Activated naive CD8-positive, alpha-beta T cell treated with anti-CD3 and anti-CD28 coated beads, Interleukin-2, amount 10 ng/mL, durations not matched to agents 7 days and 5 days (primary cell): ENCODE measurements around the gene NFE2L1. TPM values are rescaled to one million over a fixed set of nuclear protein-coding genes. Genes with fewer than 3 reads are reported as not detected.
A peak's percentile ranks its signal among the peaks of the same experiment; 100 is the strongest.

Source experiments
- ATAC-seq: fragments of 150-1000 bp; cut with Tn5 transposase; one replicate; pipeline ENCODE4 v1.10.0; 2021; ENCODE audit warnings: low read depth, moderate library complexity
- POLR2A ChIA-PET: fragments of 350-600 bp; sonication (Branson Sonifier 250); formaldehyde crosslinking; loops from one replicate; lab custom pipeline; 2021; ENCODE audit warnings: antibody characterized with exemption; lab: Charles Lee
- DNase-seq: peaks from one replicate; pipeline ENCODE4 v3.0.0; 2021
- H3K27ac Mint-ChIP-seq: one replicate; pipeline ENCODE4 v1.8.0; 2022; ENCODE audit warnings: mild to moderate bottlenecking, mixed read lengths
- H3K27me3 Mint-ChIP-seq: one replicate; pipeline ENCODE4 v1.8.0; 2022; ENCODE audit warnings: mild to moderate bottlenecking, moderate library complexity, mixed read lengths
- H3K36me3 Mint-ChIP-seq: one replicate; pipeline ENCODE4 v1.8.0; 2021; ENCODE audit warnings: mild to moderate bottlenecking, mixed read lengths
- H3K4me1 Mint-ChIP-seq: one replicate; pipeline ENCODE4 v1.8.0; 2021; ENCODE audit warnings: mixed read lengths
- H3K4me3 Mint-ChIP-seq: one replicate; pipeline ENCODE4 v1.8.0; 2022; ENCODE audit warnings: mild to moderate bottlenecking, moderate library complexity, mixed read lengths
- H3K9me3 Mint-ChIP-seq: one replicate; pipeline ENCODE4 v1.8.0; 2021; ENCODE audit warnings: mixed read lengths
- total RNA-seq, 2 experiments: library from RNA; stranded (reverse); gene quantifications; one replicate each; pipeline ENCODE4 v1.2.3, GENCODE V29; 2021

The NFE2L1 gene
- total RNA-seq, 2 experiments from 2014 or later = 62.2 to 63.1 TPM

DNA sequence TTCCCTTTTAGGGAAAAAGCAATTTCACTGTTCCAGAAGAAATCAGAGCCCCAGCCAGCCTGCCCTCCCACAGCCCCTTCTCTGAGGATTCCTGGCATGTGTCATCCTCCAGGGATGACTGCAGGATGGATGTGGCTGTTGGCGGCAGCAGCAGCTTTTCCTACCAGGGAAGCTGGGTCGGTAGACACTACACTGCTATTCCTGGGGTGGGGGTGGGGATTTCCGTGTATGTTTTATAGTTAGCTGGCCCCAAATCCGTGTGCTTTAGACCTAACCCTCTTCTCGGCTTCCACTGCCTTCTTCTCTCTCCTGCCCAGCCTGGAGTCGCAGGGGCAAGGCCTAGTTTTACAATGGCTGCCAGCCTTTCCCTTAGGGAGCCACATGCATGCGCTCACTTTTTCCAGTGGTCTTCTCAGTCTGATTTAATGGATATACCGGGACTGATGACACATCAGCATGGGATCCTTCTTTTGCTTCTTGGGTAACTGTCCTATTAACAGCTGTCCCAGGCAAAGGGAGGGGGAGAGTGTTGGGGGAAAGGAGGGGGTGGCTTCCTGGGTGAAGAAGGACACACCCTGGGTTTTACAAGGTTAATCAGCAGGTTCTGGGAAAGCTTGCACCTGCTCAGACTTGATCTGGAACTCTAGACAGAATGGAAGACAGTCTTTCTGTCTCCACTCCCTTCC lies 2.7 kb upstream of the NFE2L1 start:
- POLR2A ChIA-PET = interaction anchor here (0.8 to 3.6 kb wide), 2 partner anchors 13 to 40 kb away, joined by 3 to 17 read pairs; no protein-coding TSS in a partner anchor
- H3K27me3 Mint-ChIP-seq = peaks cover 2% of the 10 kb centered on the region
- H3K4me3 Mint-ChIP-seq = no peak overlapping the region
- ATAC-seq (no peak), DNase-seq (no peak)
- H3K9me3 Mint-ChIP-seq = no peaks in the 10 kb centered on the region
- peaks cover 38% of the 10 kb centered on the region for H3K4me1 Mint-ChIP-seq
- H3K27ac Mint-ChIP-seq = no peak overlapping the region
- H3K36me3 Mint-ChIP-seq = peaks cover 8% of the 10 kb centered on the region

DNA sequence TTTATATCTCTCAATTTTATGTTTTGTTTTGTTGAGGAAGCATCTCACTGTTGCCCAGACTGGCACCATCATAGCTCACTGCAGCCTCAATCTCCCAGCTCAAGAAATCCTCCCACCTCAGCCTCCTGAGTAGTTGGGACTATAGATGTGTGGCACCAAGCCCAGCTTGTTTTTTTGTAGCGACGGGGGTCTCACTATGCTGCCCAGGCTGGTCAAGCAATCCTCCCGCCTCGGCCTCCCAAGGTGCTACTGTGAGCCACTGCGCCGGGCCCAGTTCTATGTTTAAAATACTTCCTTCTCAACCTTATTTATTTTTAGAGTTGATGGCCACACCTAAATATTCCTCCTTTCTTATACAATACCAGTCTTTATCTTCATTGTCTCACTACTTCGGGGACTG lies 1.9 kb upstream of the NFE2L1 start:
- peaks cover 46% of the 10 kb centered on the region for H3K4me1 Mint-ChIP-seq
- peak overlapping the region; percentile 99 for H3K4me3 Mint-ChIP-seq
- no peaks in the 10 kb centered on the region for H3K27me3 Mint-ChIP-seq
- peak overlapping the region; percentile 56 for H3K27ac Mint-ChIP-seq
- POLR2A ChIA-PET = interaction anchor here (1.3 to 4.2 kb wide), 4 partner anchors 9 to 20 kb away, joined by 4 to 20 read pairs (median 16); partner anchors contain the start of gene COPZ2
- H3K9me3 Mint-ChIP-seq = no peaks in the 10 kb centered on the region
- no peak for DNase-seq
- peaks cover 12% of the 10 kb centered on the region for H3K36me3 Mint-ChIP-seq
- no peak for ATAC-seq

DNA sequence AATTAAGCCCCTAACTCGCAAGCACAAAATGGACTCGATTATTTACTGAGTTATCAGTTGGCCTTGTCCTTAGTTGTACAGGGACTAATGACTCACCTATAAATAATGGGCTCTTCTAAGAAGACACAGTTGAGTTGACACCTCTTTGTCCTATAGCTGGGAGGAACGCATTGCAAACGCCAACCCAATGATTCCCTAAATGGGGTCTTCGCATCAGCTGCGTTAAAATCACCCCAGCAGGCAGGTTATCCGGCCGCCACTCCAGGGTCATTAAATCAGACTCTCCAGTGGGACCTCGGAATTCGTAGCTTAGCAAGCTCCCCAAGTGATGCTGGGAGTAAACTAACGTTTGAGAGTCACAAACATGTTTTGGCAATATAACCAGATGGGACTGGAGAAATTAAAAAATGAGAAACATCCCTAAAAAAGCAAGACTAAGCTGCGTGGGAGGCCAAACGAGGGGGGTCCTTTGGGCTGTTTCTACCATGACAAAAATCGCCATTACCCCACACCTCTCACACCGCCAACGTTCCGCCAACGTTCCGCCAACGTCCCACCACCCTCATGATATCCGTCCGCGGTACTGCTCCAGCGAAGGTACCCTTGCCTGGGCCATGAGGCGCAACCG lies 932 bp upstream of the NFE2L1 start:
- H3K27me3 Mint-ChIP-seq = no peaks in the 10 kb centered on the region
- ATAC-seq (no peak), DNase-seq (peak; percentile 42)
- H3K27ac Mint-ChIP-seq = peak overlapping the region; percentile 98
- peaks cover 14% of the 10 kb centered on the region for H3K36me3 Mint-ChIP-seq
- no peaks in the 10 kb centered on the region for H3K9me3 Mint-ChIP-seq
- POLR2A ChIA-PET = interaction anchor here (1.2 to 4.2 kb wide), 8 partner anchors 8 to 152 kb away, joined by 3 to 20 read pairs (median 6); partner anchors contain the start of genes CBX1, COPZ2 and SP2
- peak overlapping the region; percentile 99 for H3K4me3 Mint-ChIP-seq
- peaks cover 51% of the 10 kb centered on the region for H3K4me1 Mint-ChIP-seq

DNA sequence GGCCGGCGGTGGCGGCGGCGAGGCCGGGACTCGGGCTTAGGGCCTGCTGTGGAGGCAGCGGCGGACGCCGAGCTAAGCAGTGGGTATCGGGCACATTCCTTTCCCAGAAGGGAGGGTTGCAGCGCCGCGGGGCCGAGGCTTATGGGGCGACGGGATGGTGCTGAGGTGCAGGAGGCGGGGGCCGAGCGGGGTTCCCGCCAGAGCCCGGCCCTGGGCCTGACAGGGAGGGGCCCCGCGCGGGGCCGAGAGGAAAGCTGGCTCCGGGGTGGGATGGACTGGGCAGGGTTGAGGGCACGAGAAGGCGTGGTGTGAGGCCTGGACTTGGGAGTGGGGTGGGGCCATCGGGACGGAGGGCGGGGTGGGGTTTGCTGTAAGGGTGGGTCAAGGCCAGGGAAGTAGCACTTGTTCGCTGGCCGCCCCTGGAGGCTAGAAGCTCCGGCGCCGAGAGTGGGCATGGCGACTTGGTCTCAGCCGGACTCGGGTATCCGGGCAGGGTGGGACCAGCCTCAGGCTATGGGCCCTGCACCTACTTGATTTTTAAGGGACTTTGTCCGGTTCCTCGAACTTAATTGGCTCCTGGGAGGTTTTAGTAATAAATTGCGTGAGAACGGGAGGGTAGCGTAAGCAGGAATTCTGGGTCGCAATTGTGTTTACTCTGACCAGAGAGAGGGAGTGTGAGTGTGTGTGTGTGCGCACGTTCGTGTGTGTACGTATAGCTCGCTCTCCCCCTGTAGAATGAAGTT lies 396 bp downstream of the NFE2L1 start:
- POLR2A ChIA-PET = interaction anchor here (1.2 to 4.2 kb wide), 13 partner anchors 10 to 217 kb away, joined by 3 to 20 read pairs (median 8); partner anchors contain the start of genes CBX1, CDK5RAP3, COPZ2 and LRRC46
- H3K4me3 Mint-ChIP-seq = peak overlapping the region; percentile 99
- peaks cover 16% of the 10 kb centered on the region for H3K36me3 Mint-ChIP-seq
- peaks cover 56% of the 10 kb centered on the region for H3K4me1 Mint-ChIP-seq
- no peak for DNase-seq
- H3K9me3 Mint-ChIP-seq = no peaks in the 10 kb centered on the region
- ATAC-seq = peak; percentile 22
- no peaks in the 10 kb centered on the region for H3K27me3 Mint-ChIP-seq
- peak overlapping the region; percentile 98 for H3K27ac Mint-ChIP-seq

DNA sequence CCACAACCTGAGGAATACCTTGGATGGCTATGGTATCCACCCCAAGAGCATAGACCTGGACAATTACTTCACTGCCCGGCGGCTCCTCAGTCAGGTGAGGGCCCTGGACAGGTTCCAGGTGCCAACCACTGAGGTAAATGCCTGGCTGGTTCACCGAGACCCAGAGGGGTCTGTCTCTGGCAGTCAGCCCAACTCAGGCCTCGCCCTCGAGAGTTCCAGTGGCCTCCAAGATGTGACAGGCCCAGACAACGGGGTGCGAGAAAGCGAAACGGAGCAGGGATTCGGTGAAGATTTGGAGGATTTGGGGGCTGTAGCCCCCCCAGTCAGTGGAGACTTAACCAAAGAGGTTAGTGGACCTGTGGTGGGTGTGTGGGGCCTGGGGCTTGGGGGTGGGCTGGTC lies 3.1 kb downstream of the NFE2L1 start:
- ATAC-seq (no peak), DNase-seq (no peak)
- H3K27me3 Mint-ChIP-seq = no peaks in the 10 kb centered on the region
- no peak overlapping the region for H3K4me3 Mint-ChIP-seq
- peak overlapping the region; percentile 34 for H3K27ac Mint-ChIP-seq
- POLR2A ChIA-PET = no interaction called here
- H3K9me3 Mint-ChIP-seq = no peaks in the 10 kb centered on the region
- peaks cover 24% of the 10 kb centered on the region for H3K36me3 Mint-ChIP-seq
- peaks cover 59% of the 10 kb centered on the region for H3K4me1 Mint-ChIP-seq

DNA sequence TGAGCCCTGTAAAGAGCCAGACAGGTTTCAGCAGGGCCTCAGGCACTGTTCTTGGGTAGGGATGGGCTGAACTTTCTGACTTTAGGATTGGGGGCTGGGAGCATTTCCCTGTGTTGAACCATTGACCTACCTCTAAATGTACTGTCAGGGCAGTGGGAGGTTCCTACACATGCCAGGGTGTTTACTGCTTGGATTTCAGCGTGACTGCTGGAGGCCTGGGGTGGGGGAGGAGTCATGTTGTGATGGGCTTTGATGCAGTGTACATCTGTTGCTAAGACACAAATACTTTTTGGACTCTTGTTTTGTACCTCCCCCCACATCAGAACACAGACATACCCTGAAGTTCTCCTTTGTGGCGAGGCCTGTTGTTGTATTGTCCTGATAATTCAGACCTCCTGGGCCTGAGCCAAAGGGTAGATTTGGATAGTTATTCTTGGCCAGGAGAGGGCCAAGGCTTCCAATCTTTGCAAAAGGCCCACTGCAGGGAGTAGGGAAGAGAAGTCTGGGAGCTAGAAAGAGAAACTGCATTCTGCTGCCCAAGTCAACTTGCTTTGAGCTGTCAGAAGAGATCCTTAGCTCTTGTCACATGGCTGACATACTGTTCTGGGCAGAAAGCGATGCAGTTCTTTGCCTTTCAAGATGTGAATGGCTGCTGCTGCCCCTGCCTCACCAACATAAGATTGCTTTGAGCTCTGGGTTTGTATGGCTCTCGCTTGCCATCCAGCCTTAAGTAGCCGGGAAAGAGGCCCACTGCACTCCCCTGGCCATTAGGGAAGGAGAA lies 3.7 kb downstream of the NFE2L1 start:
- Mint-ChIP-seq H3K27ac (peak overlapping the region; percentile 34), H3K9me3 (no peaks in the 10 kb centered on the region), H3K4me1 (peaks cover 55% of the 10 kb centered on the region), H3K4me3 (no peak overlapping the region), H3K27me3 (no peaks in the 10 kb centered on the region), H3K36me3 (peaks cover 29% of the 10 kb centered on the region)
- POLR2A ChIA-PET = no interaction called here
- no peak for ATAC-seq
- DNase-seq = no peak

DNA sequence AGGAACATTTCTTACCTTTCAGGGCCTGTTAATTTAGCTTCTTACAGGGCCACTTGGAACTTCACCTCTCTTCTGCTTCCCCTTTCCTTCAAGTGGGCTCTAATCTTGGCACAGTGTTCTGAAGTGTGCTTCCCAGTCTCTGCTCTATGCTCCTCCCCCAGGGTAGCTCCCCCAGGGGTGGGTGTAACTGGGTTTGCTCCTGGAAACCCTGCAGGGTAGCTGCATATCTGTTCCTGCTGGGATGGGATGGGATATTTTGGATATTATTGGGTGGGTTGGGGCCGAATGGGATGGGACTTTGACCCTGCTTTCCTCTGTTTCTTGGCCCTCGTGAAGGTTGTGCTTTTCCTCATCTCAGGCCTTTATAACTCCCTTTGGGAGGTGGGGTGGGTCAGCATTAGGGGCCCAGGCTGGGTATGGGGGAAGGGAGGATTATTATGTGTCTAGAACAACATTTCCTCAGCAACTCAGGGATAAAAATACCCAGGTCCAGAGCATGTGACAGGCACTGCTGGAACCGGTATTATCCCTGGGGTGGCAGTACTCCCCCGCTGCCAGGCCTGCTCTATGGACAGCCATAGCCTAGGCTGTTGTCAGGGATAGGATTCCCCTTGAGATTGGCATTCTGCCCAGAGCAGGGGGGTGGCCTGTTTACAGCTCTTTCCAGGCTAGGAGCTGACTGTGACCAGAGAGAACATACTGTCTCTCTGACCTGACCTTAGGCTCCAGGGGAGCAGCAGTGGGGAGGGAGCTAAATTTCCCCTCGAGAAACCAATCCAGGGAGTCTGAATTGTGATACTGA lies 5.0 kb downstream of the NFE2L1 start:
- peak overlapping the region; percentile 51 for H3K4me3 Mint-ChIP-seq
- no peak for ATAC-seq
- POLR2A ChIA-PET = no interaction called here
- peaks cover 54% of the 10 kb centered on the region for H3K4me1 Mint-ChIP-seq
- no peaks in the 10 kb centered on the region for H3K9me3 Mint-ChIP-seq
- no peak for DNase-seq
- peak overlapping the region; percentile 66 for H3K27ac Mint-ChIP-seq
- peaks cover 34% of the 10 kb centered on the region for H3K36me3 Mint-ChIP-seq
- H3K27me3 Mint-ChIP-seq = no peaks in the 10 kb centered on the region

DNA sequence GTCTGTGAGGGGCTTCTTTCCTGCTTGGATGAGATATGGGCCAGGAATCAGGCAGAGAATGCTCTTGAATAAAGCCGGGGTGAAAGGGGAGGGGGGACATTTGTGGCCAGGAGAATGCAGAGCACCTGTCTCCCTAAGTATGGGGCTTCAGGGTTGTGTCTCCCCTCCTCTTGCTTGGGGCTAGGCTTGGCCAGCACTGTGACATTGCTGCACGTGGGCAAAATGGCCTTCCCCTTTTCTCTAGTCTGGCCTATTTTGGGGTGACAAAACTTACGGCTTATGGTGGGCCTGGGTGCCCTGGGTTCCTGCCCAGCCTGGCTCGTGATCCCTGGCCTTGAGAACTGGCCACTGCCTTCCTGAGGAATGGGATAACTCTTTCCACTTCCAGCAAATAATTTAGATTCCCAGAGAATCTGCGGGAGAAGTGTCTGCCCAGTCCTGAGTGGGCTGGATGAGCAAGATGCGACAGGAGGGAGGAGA lies 5.6 kb downstream of the NFE2L1 start:
- DNase-seq (no peak), ATAC-seq (no peak)
- POLR2A ChIA-PET = no interaction called here
- Mint-ChIP-seq H3K4me3 (no peak overlapping the region), H3K9me3 (no peaks in the 10 kb centered on the region), H3K36me3 (peaks cover 38% of the 10 kb centered on the region), H3K27me3 (no peaks in the 10 kb centered on the region), H3K4me1 (peaks cover 54% of the 10 kb centered on the region), H3K27ac (no peak overlapping the region)

DNA sequence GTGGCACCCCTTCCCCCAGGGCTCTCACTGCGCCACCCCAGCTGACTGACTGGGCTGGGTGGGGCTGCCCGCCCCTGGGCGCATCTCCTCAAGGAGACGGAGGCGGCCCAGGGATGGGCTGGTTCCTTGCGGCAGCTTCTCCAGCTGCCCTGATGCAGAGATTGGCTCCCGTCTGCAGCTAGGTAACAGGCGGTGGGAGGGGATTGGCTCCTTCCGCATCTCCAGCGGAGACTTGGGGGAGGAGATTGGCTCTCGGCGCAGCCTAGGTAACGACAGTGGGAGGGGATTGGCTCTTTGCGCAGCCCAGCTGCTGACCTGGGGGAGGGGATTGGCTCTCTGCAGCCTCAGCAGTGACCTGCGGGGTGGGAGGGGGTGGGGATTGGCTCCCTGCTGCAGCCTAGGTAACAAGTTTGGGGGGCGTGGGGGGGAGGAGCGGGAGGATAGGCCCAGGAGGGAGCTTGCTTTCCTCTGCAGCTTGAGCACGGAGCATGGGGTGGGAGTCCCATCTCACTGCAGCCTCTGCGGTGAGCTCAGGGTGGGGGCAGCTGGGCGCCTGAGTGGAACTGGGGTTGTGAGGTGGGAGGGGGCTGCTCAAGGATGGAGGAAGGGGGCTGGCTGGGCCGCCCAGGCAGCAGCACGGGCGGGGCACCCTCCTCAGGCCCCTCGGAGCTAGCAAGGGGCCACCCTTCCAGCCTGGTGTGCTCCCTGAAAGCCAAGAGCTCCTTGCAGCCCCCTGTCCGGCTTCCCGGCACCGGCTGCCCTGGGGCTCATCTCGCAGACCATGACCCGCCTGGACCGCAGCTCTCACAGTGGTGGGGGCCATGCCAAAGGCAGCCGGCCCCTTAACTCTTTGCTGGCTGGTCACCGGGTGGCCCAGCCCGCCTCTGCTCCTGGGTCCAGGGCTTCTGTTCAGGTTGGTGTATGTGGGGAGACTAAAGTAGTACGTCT lies 6.4 kb downstream of the NFE2L1 start:
- no peak for ATAC-seq
- DNase-seq = no peak
- H3K4me3 Mint-ChIP-seq = peak overlapping the region; percentile 21
- POLR2A ChIA-PET = interaction anchor here (0.9 to 1.4 kb wide), 2 partner anchors 8 to 19 kb away, joined by 3 to 4 read pairs; no protein-coding TSS in a partner anchor
- no peaks in the 10 kb centered on the region for H3K27me3 Mint-ChIP-seq
- no peaks in the 10 kb centered on the region for H3K9me3 Mint-ChIP-seq
- peak overlapping the region; percentile 68 for H3K27ac Mint-ChIP-seq
- H3K4me1 Mint-ChIP-seq = peaks cover 52% of the 10 kb centered on the region
- H3K36me3 Mint-ChIP-seq = peaks cover 46% of the 10 kb centered on the region

DNA sequence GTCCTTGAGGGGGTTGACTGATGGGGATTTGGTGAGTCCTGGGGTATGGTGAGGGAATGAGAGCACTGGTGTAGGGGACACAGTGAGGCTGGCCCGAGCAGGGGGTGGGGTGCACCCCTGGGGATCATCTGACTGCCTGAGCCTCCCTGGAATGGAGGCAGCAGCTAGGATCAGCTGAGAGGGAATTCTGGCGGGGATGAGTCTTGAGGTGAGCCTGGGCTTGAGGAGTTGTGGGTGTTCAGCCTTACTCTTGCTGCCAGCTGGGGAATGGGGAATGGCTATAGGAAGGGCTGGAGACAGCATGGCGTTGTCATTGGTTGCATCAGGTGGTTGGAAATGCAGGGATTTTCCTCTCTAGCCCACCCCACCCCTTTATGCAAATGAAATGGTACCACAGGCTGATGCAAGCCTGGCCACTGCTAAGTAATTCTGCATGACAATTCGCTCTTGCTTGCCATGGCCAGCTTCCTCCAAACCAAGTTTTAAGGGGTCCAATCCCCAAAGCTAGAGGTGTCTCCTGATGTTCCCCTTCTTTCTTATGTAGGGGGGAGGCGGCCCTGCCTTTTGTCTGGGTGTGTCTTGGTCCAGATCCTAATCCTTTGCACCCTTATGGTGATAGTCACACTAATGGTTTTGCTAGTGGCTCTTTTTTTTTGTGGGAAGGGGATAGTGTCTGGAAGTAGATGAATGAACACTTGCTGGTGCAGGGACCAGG lies 7.5 kb downstream of the NFE2L1 start:
- no peak for ATAC-seq
- peak overlapping the region; percentile 21 for H3K4me3 Mint-ChIP-seq
- no peaks in the 10 kb centered on the region for H3K9me3 Mint-ChIP-seq
- peaks cover 46% of the 10 kb centered on the region for H3K36me3 Mint-ChIP-seq
- H3K27me3 Mint-ChIP-seq = no peaks in the 10 kb centered on the region
- H3K4me1 Mint-ChIP-seq = peaks cover 42% of the 10 kb centered on the region
- POLR2A ChIA-PET = interaction anchor here (0.9 to 1.4 kb wide), 3 partner anchors 9 to 18 kb away, joined by 3 to 4 read pairs (median 4); no protein-coding TSS in a partner anchor
- peak overlapping the region; percentile 68 for H3K27ac Mint-ChIP-seq
- no peak for DNase-seq
